AG04449 (cell line): Measurements from ENCODE around the gene PLXDC2.

Source experiments
- CTCF ChIA-PET: fragments of 350-600 bp; formaldehyde crosslinking; extraction: SDS; loops from one replicate; lab custom pipeline; 2021; ENCODE audit warnings: antibody characterized with exemption; lab: Yijun Ruan, JAX
- POLR2A ChIA-PET: fragments of 400-600, 350-600 bp; formaldehyde crosslinking; extraction: SDS; loops from one replicate; lab custom pipeline; 2020; ENCODE audit warnings: antibody characterized with exemption, inconsistent platforms; lab: Yijun Ruan, JAX
- DNase-seq: peaks from one replicate; pipeline ENCODE4 v3.0.0-alpha.2; 2010; ENCODE audit warnings: low read depth, low spot score
- H3K4me3 ChIP-seq: 2 replicates; pipeline ENCODE4 v1.5.1; 2011; ENCODE audit warnings: low read depth, mild to moderate bottlenecking, control low read depth, low read length
- TF ChIP-seq, protein P1 (sequence below): IDR thresholded peaks from one replicate; pipeline ENCODE4 v1.5.1; 2011; ENCODE audit warnings: mild to moderate bottlenecking, moderate library complexity, low read length, control low read depth, inconsistent platforms; ENCODE audit not compliant: insufficient read depth; ENCODE audit errors: missing control alignments

Gene PLXDC2

GRCh38 chr10:20048161-20048560 is 231.9 kb downstream of the PLXDC2 start:
- TF ChIP-seq, protein P1, sequence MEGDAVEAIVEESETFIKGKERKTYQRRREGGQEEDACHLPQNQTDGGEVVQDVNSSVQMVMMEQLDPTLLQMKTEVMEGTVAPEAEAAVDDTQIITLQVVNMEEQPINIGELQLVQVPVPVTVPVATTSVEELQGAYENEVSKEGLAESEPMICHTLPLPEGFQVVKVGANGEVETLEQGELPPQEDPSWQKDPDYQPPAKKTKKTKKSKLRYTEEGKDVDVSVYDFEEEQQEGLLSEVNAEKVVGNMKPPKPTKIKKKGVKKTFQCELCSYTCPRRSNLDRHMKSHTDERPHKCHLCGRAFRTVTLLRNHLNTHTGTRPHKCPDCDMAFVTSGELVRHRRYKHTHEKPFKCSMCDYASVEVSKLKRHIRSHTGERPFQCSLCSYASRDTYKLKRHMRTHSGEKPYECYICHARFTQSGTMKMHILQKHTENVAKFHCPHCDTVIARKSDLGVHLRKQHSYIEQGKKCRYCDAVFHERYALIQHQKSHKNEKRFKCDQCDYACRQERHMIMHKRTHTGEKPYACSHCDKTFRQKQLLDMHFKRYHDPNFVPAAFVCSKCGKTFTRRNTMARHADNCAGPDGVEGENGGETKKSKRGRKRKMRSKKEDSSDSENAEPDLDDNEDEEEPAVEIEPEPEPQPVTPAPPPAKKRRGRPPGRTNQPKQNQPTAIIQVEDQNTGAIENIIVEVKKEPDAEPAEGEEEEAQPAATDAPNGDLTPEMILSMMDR: no peak
- ChIA-PET CTCF (interaction anchor here (0.5 kb wide), 1 partner anchor 100 kb away, joined by 3 read pairs; no protein-coding TSS in a partner anchor), POLR2A (no interaction called here)
- H3K4me3 ChIP-seq: no peak overlapping the region
- DNase-seq: no peak

DNA sequence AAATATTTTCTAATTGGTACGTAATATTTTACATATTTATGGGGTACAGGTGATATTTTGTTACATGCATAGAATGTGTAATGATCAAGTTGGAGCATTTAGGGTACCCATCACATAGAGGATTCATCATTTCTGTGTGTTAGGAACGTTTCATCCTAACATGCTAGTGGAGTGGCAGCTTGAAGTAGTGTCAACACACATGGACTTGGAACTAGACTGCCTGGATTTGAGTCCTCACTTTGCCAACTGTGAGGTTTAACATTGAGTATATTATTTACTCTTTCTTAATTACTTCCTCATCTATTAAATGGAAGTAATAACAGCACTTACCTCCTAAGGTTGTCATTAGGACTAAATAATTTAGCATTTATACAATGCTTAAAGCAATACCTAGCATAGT is 241.9 kb downstream of the PLXDC2 start:
- ChIA-PET POLR2A (no interaction called here), CTCF (no interaction called here)

DNA sequence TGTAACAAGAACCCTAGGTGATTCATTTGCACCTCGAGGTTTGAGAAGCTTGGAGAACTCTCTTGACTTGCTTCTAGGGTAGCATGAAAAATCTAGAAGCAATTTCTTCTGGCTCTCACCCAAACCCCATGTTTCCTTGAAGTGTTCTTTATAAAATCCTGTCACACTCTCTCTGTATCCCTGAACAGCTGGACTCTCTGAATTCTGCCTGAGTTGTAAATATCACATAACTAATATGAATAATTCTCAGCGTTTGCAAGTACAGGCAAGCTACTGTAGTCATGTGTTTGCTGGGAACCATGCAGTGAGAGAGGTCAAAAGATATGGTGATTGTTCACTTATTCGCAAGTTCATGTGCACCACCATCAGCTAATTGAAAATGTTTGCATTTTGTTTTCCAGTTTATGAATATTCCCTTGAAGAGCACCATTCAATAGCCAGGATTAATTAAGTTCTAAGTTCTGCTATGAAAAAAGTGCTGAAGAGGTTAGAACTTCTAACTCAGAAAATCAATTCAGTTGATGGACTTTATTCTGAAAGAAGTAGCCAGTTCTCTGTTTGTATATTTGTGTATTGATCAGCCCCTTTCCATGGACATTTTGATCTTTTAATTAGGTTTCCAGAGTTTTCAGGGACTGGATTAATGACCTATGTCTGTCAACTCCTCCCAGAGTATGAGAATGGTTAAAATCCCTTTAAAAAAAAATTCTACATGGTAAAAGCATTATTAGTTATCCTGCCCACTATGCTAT is 243.0 kb downstream of the PLXDC2 start:
- TF ChIP-seq, protein P1: no peak
- POLR2A ChIA-PET: no interaction called here

More for the DNA sequence above, 241.9 kb downstream of the PLXDC2 start:
- TF ChIP-seq, protein P1: no peak
- no peak for DNase-seq
- no peak overlapping the region for H3K4me3 ChIP-seq

DNA sequence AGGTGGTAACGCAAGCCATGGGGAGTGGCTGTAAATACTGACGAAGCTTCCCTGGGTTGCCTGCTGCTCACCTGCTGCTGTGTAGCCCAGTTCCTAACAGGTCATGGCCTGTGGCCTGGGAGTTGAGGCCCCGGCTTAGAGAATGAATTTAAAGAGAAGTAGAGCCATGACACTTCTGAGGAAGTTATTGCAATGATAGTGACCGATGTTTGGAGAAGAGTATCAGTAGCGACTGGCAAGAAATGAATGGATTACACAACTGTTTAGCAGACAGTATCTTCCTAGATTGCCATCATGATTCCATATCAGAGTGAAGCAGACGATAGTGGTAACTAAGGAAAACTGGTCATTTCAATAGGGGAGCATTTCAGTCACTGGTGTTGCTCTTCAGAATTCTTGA is 249.6 kb downstream of the PLXDC2 start:
- POLR2A ChIA-PET: no interaction called here
- CTCF ChIA-PET: no interaction called here
- H3K4me3 ChIP-seq: no peak overlapping the region
- TF ChIP-seq, protein P1: no peak
- no peak for DNase-seq

More for the DNA sequence above, 243.0 kb downstream of the PLXDC2 start:
- H3K4me3 ChIP-seq: no peak overlapping the region
- CTCF ChIA-PET: no interaction called here
- no peak for DNase-seq

DNA sequence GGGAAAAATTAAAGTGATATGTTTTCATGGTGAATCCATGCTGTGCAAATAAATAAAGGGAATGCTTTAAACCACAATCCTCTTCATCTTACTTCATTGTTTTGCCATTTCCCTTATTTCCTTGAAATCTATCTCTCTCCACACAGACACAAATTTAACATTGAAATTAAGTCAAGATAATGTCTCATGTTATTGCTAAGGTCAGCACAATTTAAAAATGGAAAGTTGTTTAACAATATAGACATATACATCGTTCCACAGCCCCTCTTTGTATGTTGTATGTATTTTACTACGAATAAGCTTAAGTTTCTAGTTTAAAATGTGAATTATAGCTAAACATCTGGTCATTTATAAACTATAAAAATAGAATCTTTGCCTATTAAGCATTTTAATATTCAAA is 256.9 kb downstream of the PLXDC2 start:
- no peak overlapping the region for H3K4me3 ChIP-seq
- ChIA-PET CTCF (no interaction called here), POLR2A (no interaction called here)
- TF ChIP-seq, protein P1: no peak
- no peak for DNase-seq

- TF ChIP-seq, protein P1: no peak
- DNase-seq: no peak
- ChIA-PET POLR2A (no interaction called here), CTCF (no interaction called here)
- H3K4me3 ChIP-seq: no peak overlapping the region
Measured at GRCh38 chr10:20075713-20076112, 259.5 kb downstream of the PLXDC2 start.
